ENCODE data around the gene NANOG. TPM values are rescaled to one million over a fixed set of nuclear protein-coding genes. Genes with fewer than 3 reads are reported as not detected.
"Not testable (repeated sequence)": the region's sequence is repeated elsewhere in the genome, so short reads cannot be mapped to it uniquely, and the experiment has no call there.

NANOG gene
- total and polyA plus RNA-seq, 5 experiments from 2014 or later: 0.02 TPM; not detected in 4

GRCh38 chr12:7829737-7830136, 40.5 kb downstream of the NANOG start:
- H3K9me3 Mint-ChIP-seq, H3K4me1 Mint-ChIP-seq, POLR2A ChIA-PET, DNase-seq, H3K4me3 Mint-ChIP-seq, ATAC-seq, H3K27me3 Mint-ChIP-seq, H3K36me3 Mint-ChIP-seq: not testable (repeated sequence)
- H3K27ac Mint-ChIP-seq: peak overlapping the region in 1 of 10 donors; percentile 40

GRCh38 chr12:7832059-7832696, 43.0 kb downstream of the NANOG start:
- H3K27ac Mint-ChIP-seq: peak overlapping the region in 1 of 10 donors; percentile 20
- H3K4me1 Mint-ChIP-seq: no peaks in the 10 kb centered on the region
- POLR2A ChIA-PET: interaction anchor here (0.6 kb wide), 1 partner anchor 126 kb away, joined by 3 read pairs; no protein-coding TSS in a partner anchor
- H3K4me3 Mint-ChIP-seq: no peak overlapping the region
- H3K27me3 Mint-ChIP-seq: no peaks in the 10 kb centered on the region
- DNase-seq (peak in 3 of 10 donors; percentile 10 to 37 (median 14)), ATAC-seq (peak; percentile 62 to 63)
- H3K36me3 Mint-ChIP-seq: no peaks in the 10 kb centered on the region
- H3K9me3 Mint-ChIP-seq: no peaks in the 10 kb centered on the region

- ATAC-seq, H3K36me3 Mint-ChIP-seq, POLR2A ChIA-PET, H3K27me3 Mint-ChIP-seq, H3K4me3 Mint-ChIP-seq, DNase-seq, H3K9me3 Mint-ChIP-seq, H3K4me1 Mint-ChIP-seq: not testable (repeated sequence)
- peak overlapping the region in 1 of 10 donors; percentile 20 for H3K27ac Mint-ChIP-seq
These were observed 44.0 kb downstream of the NANOG start for GRCh38 chr12:7833201-7833600.

- DNase-seq (no peak), ATAC-seq (no peak)
- H3K4me1 Mint-ChIP-seq: no peaks in the 10 kb centered on the region
- no peaks in the 10 kb centered on the region for H3K36me3 Mint-ChIP-seq
- POLR2A ChIA-PET: no interaction called here
- no peaks in the 10 kb centered on the region for H3K9me3 Mint-ChIP-seq
- H3K27me3 Mint-ChIP-seq: peaks cover 0 to 2% (median 0%) of the 10 kb centered on the region in 5 donors
- peak overlapping the region in 1 of 10 donors; percentile 2 for H3K27ac Mint-ChIP-seq
- no peak overlapping the region for H3K4me3 Mint-ChIP-seq
These were observed 44.6 kb downstream of the NANOG start for GRCh38 chr12:7833831-7834230.

- H3K27me3 Mint-ChIP-seq: peaks cover 0 to 4% (median 0%) of the 10 kb centered on the region in 5 donors
- no peak for DNase-seq
- POLR2A ChIA-PET: interaction anchor here (0.6 kb wide), 1 partner anchor 210 kb away, joined by 4 read pairs; no protein-coding TSS in a partner anchor
These were observed 45.5 kb downstream of the NANOG start for GRCh38 chr12:7834701-7835100.

GRCh38 chr12:7835116-7835515, 45.9 kb downstream of the NANOG start:
- H3K4me3 Mint-ChIP-seq: no peak overlapping the region

More at GRCh38 chr12:7834701-7835100, 45.5 kb downstream of the NANOG start:
- no peaks in the 10 kb centered on the region for H3K9me3 Mint-ChIP-seq
- no peaks in the 10 kb centered on the region for H3K36me3 Mint-ChIP-seq
- H3K4me3 Mint-ChIP-seq: no peak overlapping the region
- H3K4me1 Mint-ChIP-seq: no peaks in the 10 kb centered on the region
- H3K27ac Mint-ChIP-seq: no peak overlapping the region
- ATAC-seq: no peak

GRCh38 chr12:7835766-7836165, 46.6 kb downstream of the NANOG start:
- Mint-ChIP-seq H3K4me3 (no peak overlapping the region), H3K9me3 (no peaks in the 10 kb centered on the region), H3K27ac (no peak overlapping the region), H3K4me1 (no peaks in the 10 kb centered on the region), H3K36me3 (no peaks in the 10 kb centered on the region), H3K27me3 (peaks cover 0 to 4% (median 0%) of the 10 kb centered on the region in 5 donors)
- POLR2A ChIA-PET: no interaction called here
- no peak for ATAC-seq
- no peak for DNase-seq

More at GRCh38 chr12:7835116-7835515, 45.9 kb downstream of the NANOG start:
- H3K9me3 Mint-ChIP-seq: no peaks in the 10 kb centered on the region
- H3K36me3 Mint-ChIP-seq: no peaks in the 10 kb centered on the region
- H3K27me3 Mint-ChIP-seq: peaks cover 0 to 4% (median 0%) of the 10 kb centered on the region in 5 donors
- H3K4me1 Mint-ChIP-seq: no peaks in the 10 kb centered on the region
- H3K27ac Mint-ChIP-seq: no peak overlapping the region
- POLR2A ChIA-PET: no interaction called here
- no peak for ATAC-seq
- DNase-seq: no peak

GRCh38 chr12:7837366-7837765, 48.2 kb downstream of the NANOG start:
- POLR2A ChIA-PET: no interaction called here
- Mint-ChIP-seq H3K27me3 (peaks cover 0 to 6% (median 4%) of the 10 kb centered on the region in 5 donors), H3K9me3 (no peaks in the 10 kb centered on the region), H3K4me1 (no peaks in the 10 kb centered on the region), H3K27ac (no peak overlapping the region), H3K36me3 (no peaks in the 10 kb centered on the region), H3K4me3 (no peak overlapping the region)
- ATAC-seq (no peak), DNase-seq (no peak)

GRCh38 chr12:7839226-7839625, 50.0 kb downstream of the NANOG start:
- ATAC-seq, H3K9me3 Mint-ChIP-seq, H3K4me3 Mint-ChIP-seq, H3K27me3 Mint-ChIP-seq, DNase-seq, H3K27ac Mint-ChIP-seq, H3K36me3 Mint-ChIP-seq, POLR2A ChIA-PET, H3K4me1 Mint-ChIP-seq: not testable (repeated sequence)

GRCh38 chr12:7839848-7840247, 50.6 kb downstream of the NANOG start:
- H3K36me3 Mint-ChIP-seq, DNase-seq, H3K4me3 Mint-ChIP-seq, H3K27ac Mint-ChIP-seq, H3K27me3 Mint-ChIP-seq, H3K4me1 Mint-ChIP-seq, ATAC-seq, H3K9me3 Mint-ChIP-seq: not testable (repeated sequence)
- POLR2A ChIA-PET: interaction anchor here (0.6 kb wide), 1 partner anchor 63 kb away, joined by 6 read pairs; no protein-coding TSS in a partner anchor

GRCh38 chr12:7842444-7842843, 53.2 kb downstream of the NANOG start:
- H3K27me3 Mint-ChIP-seq, H3K27ac Mint-ChIP-seq, POLR2A ChIA-PET, ATAC-seq, H3K4me3 Mint-ChIP-seq, H3K4me1 Mint-ChIP-seq, H3K36me3 Mint-ChIP-seq, DNase-seq, H3K9me3 Mint-ChIP-seq: not testable (repeated sequence)

GRCh38 chr12:7843149-7843548, 53.9 kb downstream of the NANOG start:
- DNase-seq, H3K9me3 Mint-ChIP-seq, H3K36me3 Mint-ChIP-seq, POLR2A ChIA-PET: not testable (repeated sequence)
- Mint-ChIP-seq H3K27ac (peak overlapping the region in 2 of 10 donors; percentile 36 to 60), H3K4me1 (peaks cover 3 to 13% (median 7%) of the 10 kb centered on the region in 4 donors), H3K27me3 (peaks cover 0 to 11% (median 6%) of the 10 kb centered on the region in 5 donors), H3K4me3 (peak overlapping the region in 4 of 10 donors; percentile 36 to 60 (median 51))
- ATAC-seq: peak; percentile 51 to 52

- DNase-seq (peak in 5 of 10 donors; percentile 8 to 50 (median 12)), ATAC-seq (peak; percentile 92 to 97)
- not testable (repeated sequence) for H3K9me3 Mint-ChIP-seq, H3K36me3 Mint-ChIP-seq
- Mint-ChIP-seq H3K27ac (peak overlapping the region in 8 of 10 donors; percentile 43 to 87 (median 79)), H3K4me1 (peaks cover 3 to 15% (median 8%) of the 10 kb centered on the region in 4 donors), H3K27me3 (peaks cover 0 to 13% (median 6%) of the 10 kb centered on the region in 5 donors), H3K4me3 (peak overlapping the region in 9 of 10 donors; percentile 4 to 74 (median 66))
- POLR2A ChIA-PET: interaction anchor here (0.7 kb wide), 1 partner anchor 12 kb away, joined by 4 read pairs; no protein-coding TSS in a partner anchor
These were observed 54.4 kb downstream of the NANOG start for GRCh38 chr12:7843583-7843982.

All from naive thymus-derived CD8-positive, alpha-beta T cell (primary cell).